B cell (primary cell): ENCODE measurements around the gene USP53. TPM values are rescaled to one million over a fixed set of nuclear protein-coding genes. Genes with fewer than 3 reads are reported as not detected.

Experiments used
- ATAC-seq: fragments of 200-7000 bp; cut with Tn5 transposase; one replicate; pipeline ENCODE4 v1.10.0; 2021; ENCODE audit warnings: low read depth, mild to moderate bottlenecking, moderate number of reproducible peaks, moderate library complexity
- CTCF ChIA-PET: fragments of 350-600 bp; sonication (Branson Sonifier 250); formaldehyde crosslinking; loops from one replicate; lab custom pipeline; 2021; ENCODE audit warnings: antibody characterized with exemption, inconsistent platforms; lab: Charles Lee
- POLR2A ChIA-PET: fragments of 350-600 bp; sonication (Branson Sonifier 250); formaldehyde crosslinking; loops from one replicate; lab custom pipeline; 2021; ENCODE audit warnings: antibody characterized with exemption; lab: Charles Lee
- DNase-seq: peaks from one replicate; pipeline ENCODE4 v3.0.0; 2013
- H2AFZ ChIP-seq: 2 replicates; pipeline ENCODE4 v1.6.1; 2012; ENCODE audit warnings: mild to moderate bottlenecking, low read depth, low read length; ENCODE audit not compliant: insufficient read depth, poor library complexity, severe bottlenecking
- H3K27ac ChIP-seq, 2 donors: 1 replicate in 1 of 2; 2 replicates in 1 of 2; pipeline ENCODE4 v1.5.1; 2012 to 2013; ENCODE audit warnings: low read length in 2 of 2, mild to moderate bottlenecking in 2 of 2, moderate library complexity in 1 of 2
- H3K27me3 ChIP-seq, 4 experiments: fragments of 200-600 bp in 1 of 4; sonication (generic) in 1 of 4; replicated peaks in 1 of 4; 1 replicate in 2 of 4; 2 replicates in 2 of 4; pipeline versions ENCODE4 v1.6.1 to v1.7.0; 2013 to 2016; ENCODE audit warnings: low read length in 3 of 4, mild to moderate bottlenecking in 2 of 4, mixed read lengths in 1 of 4, moderate library complexity in 1 of 4; ENCODE audit not compliant: insufficient read depth in 4 of 4, control insufficient read depth in 3 of 4; ENCODE audit errors: control extremely low read depth in 1 of 4
- H3K36me3 ChIP-seq, 2 experiments: replicated peaks in 1 of 2; 1 replicate in 1 of 2; 2 replicates in 1 of 2; pipeline versions ENCODE4 v1.6.1 to v1.7.1; 2013; ENCODE audit warnings: low read length in 1 of 2; ENCODE audit not compliant: insufficient read depth in 2 of 2, control insufficient read depth in 1 of 2; ENCODE audit errors: control extremely low read depth in 1 of 2, extremely low read depth in 1 of 2
- H3K4me1 ChIP-seq, 2 donors: fragments of 200-600 bp in 1 of 2; sonication (generic) in 1 of 2; 1 replicate in 1 of 2; 2 replicates in 1 of 2; pipeline versions ENCODE4 v1.5.1 to v1.6.1; 2013 to 2017; ENCODE audit warnings: low read length in 2 of 2; ENCODE audit not compliant: control insufficient read depth in 2 of 2, insufficient read depth in 2 of 2
- H3K4me2 ChIP-seq: replicated peaks from 2 replicates; pipeline ENCODE3; 2012; ENCODE audit warnings: mild to moderate bottlenecking, low read depth, low read length; ENCODE audit not compliant: poor library complexity, severe bottlenecking
- H3K4me3 ChIP-seq, 5 experiments: fragments of 200-600 bp in 1 of 5; sonication (generic) in 1 of 5; 1 replicate in 3 of 5; 2 replicates in 2 of 5; pipeline versions ENCODE4 v1.5.1 to v1.7.0; 2011 to 2016; ENCODE audit warnings: low read length in 4 of 5, mild to moderate bottlenecking in 4 of 5, low read depth in 2 of 5, control low read depth in 1 of 5, moderate library complexity in 1 of 5; ENCODE audit not compliant: insufficient read depth in 1 of 5; ENCODE audit errors: control extremely low read depth in 1 of 5, extremely low read depth in 1 of 5
- H3K79me2 ChIP-seq: fragments of 200-600 bp; sonication (generic); one replicate; pipeline ENCODE4 v1.6.0; 2016; ENCODE audit warnings: low read length; ENCODE audit not compliant: control insufficient read depth, insufficient read depth
- H3K9ac ChIP-seq: fragments of 200-600 bp; sonication (generic); 2 replicates; pipeline ENCODE4 v1.6.1; 2017; ENCODE audit warnings: mild to moderate bottlenecking, low read length, moderate library complexity
- H3K9me3 ChIP-seq, 3 donors: one replicate each; pipeline versions ENCODE4 v1.6.1 to v1.7.1; 2013; ENCODE audit warnings: low read length in 2 of 3; ENCODE audit not compliant: control insufficient read depth in 2 of 3, insufficient read depth in 1 of 3; ENCODE audit errors: control extremely low read depth in 1 of 3
- H4K20me1 ChIP-seq: 2 replicates; pipeline ENCODE4 v1.6.0; 2012; ENCODE audit warnings: mild to moderate bottlenecking, low read length; ENCODE audit not compliant: insufficient read depth, control insufficient read depth, poor library complexity, severe bottlenecking
- H3K27ac Mint-ChIP-seq: one replicate; pipeline ENCODE4 v1.8.0; 2021; ENCODE audit warnings: mixed read lengths
- H3K27me3 Mint-ChIP-seq: one replicate; pipeline ENCODE4 v1.8.0; 2021; ENCODE audit warnings: mixed read lengths
- H3K4me1 Mint-ChIP-seq: one replicate; pipeline ENCODE4 v1.8.0; 2021; ENCODE audit warnings: mixed read lengths
- H3K4me3 Mint-ChIP-seq: one replicate; pipeline ENCODE4 v1.8.0; 2021; ENCODE audit warnings: mixed read lengths
- H3K9me3 Mint-ChIP-seq: one replicate; pipeline ENCODE4 v1.8.0; 2022; ENCODE audit warnings: mixed read lengths; ENCODE audit not compliant: insufficient read depth
- CTCF ChIP-seq: fragments of 200-600 bp; IDR thresholded peaks from one replicate; pipeline ENCODE4 v1.8.0; 2022; ENCODE audit warnings: antibody characterized with exemption, mild to moderate bottlenecking
- EZH2 ChIP-seq: IDR thresholded peaks from 2 replicates; pipeline ENCODE4 v1.6.1; 2012; ENCODE audit warnings: borderline replicate concordance, low read depth, mild to moderate bottlenecking, moderate library complexity, low read length; ENCODE audit not compliant: insufficient read depth, poor library complexity, severe bottlenecking
- WGBS: methylation state at CpG from one replicate; pipeline ENCODE4 v1.1.5; 2013; ENCODE audit warnings: missing lambda C conversion rate; ENCODE audit not compliant: insufficient coverage; 5-methylcytosine and 5-hydroxymethylcytosine counted together
- intact Hi-C: fragments of 100-400 bp; cut with micrococcal nuclease; formaldehyde crosslinking; loops from one replicate; pipeline ENCODE4 v1.10.0; 2022
- polyA plus RNA-seq: library from polyadenylated mRNA; depleted of rRNA; stranded (reverse); fragments of >200 nt; gene quantifications from 2 replicates; pipeline ENCODE4 v1.2.3, GENCODE V29; 2012
- total RNA-seq, 2 donors: library from RNA; stranded (reverse); fragments of 120-200 nt in 1 of 2; gene quantifications; 1 replicate in 1 of 2; 2 replicates in 1 of 2; pipeline versions ENCODE4 v1.2.3 to v1.2.4, GENCODE V29; 2013 to 2022

The USP53 gene
- total and polyA plus RNA-seq, 2 donors (not counting 1 experiment from before 2014, with no cell fraction given): 12.9 to 45.0 TPM

GRCh38 chr4:119221412-119221811 is 8.9 kb downstream of the USP53 start:
- Histone ChIP-seq H2AFZ (no peak overlapping the region), H3K9ac (no peak overlapping the region), H3K36me3 (peaks cover 0 to 7% of the 10 kb centered on the region in 2 experiments), H3K4me2 (no peak overlapping the region), H3K4me1 (no peaks in the 10 kb centered on the region), H3K27me3 (no peaks in the 10 kb centered on the region), H4K20me1 (no peaks in the 10 kb centered on the region), H3K4me3 (no peak overlapping the region), H3K9me3 (no peaks in the 10 kb centered on the region), H3K27ac (no peak overlapping the region), H3K79me2 (peaks cover 4% of the 10 kb centered on the region)
- Mint-ChIP-seq H3K4me3 (no peak overlapping the region), H3K27ac (no peak overlapping the region), H3K27me3 (no peaks in the 10 kb centered on the region), H3K4me1 (peaks cover 15% of the 10 kb centered on the region), H3K9me3 (no peaks in the 10 kb centered on the region)
- intact Hi-C loops: no loop called here
- POLR2A ChIA-PET: no interaction called here
- CTCF ChIA-PET: no interaction called here
- DNase-seq (no peak), ATAC-seq (no peak)
- TF ChIP-seq CTCF (no peak), EZH2 (no peak)
- 80% methylated on average over 3 of the region's 4 CpGs for WGBS

GRCh38 chr4:119227690-119228089 is 15.2 kb downstream of the USP53 start:
- ChIA-PET POLR2A (interaction anchor here (0.6 kb wide), 1 partner anchor 15 kb away, joined by 4 read pairs; the partner anchor contains the start of gene USP53), CTCF (interaction anchor here (1.4 kb wide), 1 partner anchor 15 kb away, joined by 5 read pairs; the partner anchor contains the start of gene USP53)
- Mint-ChIP-seq H3K4me3 (no peak overlapping the region), H3K27ac (no peak overlapping the region), H3K4me1 (peaks cover 16% of the 10 kb centered on the region), H3K27me3 (no peaks in the 10 kb centered on the region), H3K9me3 (no peaks in the 10 kb centered on the region)
- DNase-seq (no peak), ATAC-seq (no peak)
- Histone ChIP-seq H3K27ac (no peak overlapping the region), H3K4me1 (no peaks in the 10 kb centered on the region), H3K79me2 (no peaks in the 10 kb centered on the region), H3K4me2 (no peak overlapping the region), H4K20me1 (no peaks in the 10 kb centered on the region), H3K4me3 (no peak overlapping the region), H3K9ac (no peak overlapping the region), H3K36me3 (no peaks in the 10 kb centered on the region), H3K9me3 (no peaks in the 10 kb centered on the region), H2AFZ (no peak overlapping the region), H3K27me3 (no peaks in the 10 kb centered on the region)
- TF ChIP-seq CTCF (no peak), EZH2 (no peak)
- intact Hi-C loops: no loop called here
